Measurements from ENCODE around the gene DNAJB7. TPM values are rescaled to one million over a fixed set of nuclear protein-coding genes. Genes with fewer than 3 reads are reported as not detected.
A peak's percentile ranks its signal among the peaks of the same experiment; 100 is the strongest.
"Not testable (repeated sequence)": the region's sequence is repeated elsewhere in the genome, so short reads cannot be mapped to it uniquely, and the experiment has no call there.

The DNAJB7 gene
- total RNA-seq, 1 donor from 2014 or later: not detected

DNA sequence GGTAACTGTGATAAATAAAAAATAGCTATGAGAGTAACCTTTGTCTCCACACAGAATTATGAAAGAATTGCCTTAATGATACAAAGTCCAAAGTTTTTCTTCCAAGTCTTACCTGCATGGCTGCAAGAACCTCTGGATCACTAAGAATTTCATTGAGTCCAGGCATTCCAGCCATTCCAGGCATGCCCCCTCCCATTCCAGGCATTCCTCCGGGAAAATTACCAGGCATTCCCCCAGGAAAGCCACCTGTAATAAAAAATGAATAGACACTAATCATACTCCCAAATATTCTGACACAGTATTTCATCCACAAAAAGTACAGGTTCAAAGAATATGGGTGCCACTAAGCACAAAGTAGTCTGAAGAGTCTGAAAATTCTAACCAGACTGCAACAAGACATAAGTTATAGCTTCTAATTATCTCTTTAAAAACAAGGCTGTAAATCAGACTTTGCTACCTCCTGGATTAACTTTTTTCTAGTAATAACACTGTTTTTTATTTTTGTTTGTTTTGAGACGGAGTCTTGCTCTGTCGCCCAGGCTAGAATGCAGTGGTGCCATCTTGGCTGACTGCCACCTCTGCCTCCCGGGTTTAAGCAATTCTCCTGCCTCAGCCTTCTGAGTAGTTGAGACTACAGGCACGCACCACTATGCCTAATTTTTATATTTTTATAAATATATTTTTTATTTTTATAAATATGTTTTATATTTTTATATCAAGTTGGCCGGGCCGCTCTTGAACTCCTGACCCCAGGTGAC, 34.8 kb downstream of the DNAJB7 start:
- no peaks in the 10 kb centered on the region for H3K9me3 Mint-ChIP-seq (ENCODE audit: unreplicated experiment)
- TF ChIP-seq, protein P1, sequence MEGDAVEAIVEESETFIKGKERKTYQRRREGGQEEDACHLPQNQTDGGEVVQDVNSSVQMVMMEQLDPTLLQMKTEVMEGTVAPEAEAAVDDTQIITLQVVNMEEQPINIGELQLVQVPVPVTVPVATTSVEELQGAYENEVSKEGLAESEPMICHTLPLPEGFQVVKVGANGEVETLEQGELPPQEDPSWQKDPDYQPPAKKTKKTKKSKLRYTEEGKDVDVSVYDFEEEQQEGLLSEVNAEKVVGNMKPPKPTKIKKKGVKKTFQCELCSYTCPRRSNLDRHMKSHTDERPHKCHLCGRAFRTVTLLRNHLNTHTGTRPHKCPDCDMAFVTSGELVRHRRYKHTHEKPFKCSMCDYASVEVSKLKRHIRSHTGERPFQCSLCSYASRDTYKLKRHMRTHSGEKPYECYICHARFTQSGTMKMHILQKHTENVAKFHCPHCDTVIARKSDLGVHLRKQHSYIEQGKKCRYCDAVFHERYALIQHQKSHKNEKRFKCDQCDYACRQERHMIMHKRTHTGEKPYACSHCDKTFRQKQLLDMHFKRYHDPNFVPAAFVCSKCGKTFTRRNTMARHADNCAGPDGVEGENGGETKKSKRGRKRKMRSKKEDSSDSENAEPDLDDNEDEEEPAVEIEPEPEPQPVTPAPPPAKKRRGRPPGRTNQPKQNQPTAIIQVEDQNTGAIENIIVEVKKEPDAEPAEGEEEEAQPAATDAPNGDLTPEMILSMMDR (IDR thresholded peaks at IDR 0.05): no peak
- no peak overlapping the region for H3K27ac Mint-ChIP-seq (ENCODE audit: unreplicated experiment)
- DNase-seq (ENCODE audit: extremely low spot score, unreplicated experiment): no peak
- H3K4me3 Mint-ChIP-seq (ENCODE audit: unreplicated experiment): no peak overlapping the region
- H3K27me3 Mint-ChIP-seq (ENCODE audit: unreplicated experiment): no peaks in the 10 kb centered on the region
- no peaks in the 10 kb centered on the region for H3K4me1 Mint-ChIP-seq (ENCODE audit: unreplicated experiment)
- H3K36me3 Mint-ChIP-seq (ENCODE audit: unreplicated experiment): peaks cover 54% of the 10 kb centered on the region

DNA sequence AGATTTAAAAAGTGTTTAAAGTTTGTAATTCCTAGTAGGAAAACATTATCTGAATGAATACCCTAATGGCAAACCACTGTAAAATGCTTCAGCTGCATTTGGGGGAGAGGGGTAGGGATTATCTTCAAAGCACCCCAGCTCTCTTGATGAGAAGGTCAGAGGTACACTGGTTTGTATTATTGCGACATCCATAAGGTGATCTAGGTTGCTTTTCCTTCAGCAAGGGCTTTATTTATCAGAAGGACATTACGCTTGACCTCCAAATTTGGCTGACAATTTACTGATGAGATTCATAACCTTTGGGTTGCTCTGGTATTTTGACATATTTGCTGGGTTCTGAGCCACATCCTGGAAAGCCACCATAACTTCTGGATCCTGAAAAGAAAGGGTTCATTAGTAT, 35.6 kb downstream of the DNAJB7 start:
- H3K36me3 Mint-ChIP-seq (ENCODE audit: unreplicated experiment): peaks cover 50% of the 10 kb centered on the region
- H3K27me3 Mint-ChIP-seq (ENCODE audit: unreplicated experiment); H3K4me3 Mint-ChIP-seq (ENCODE audit: unreplicated experiment); DNase-seq (ENCODE audit: extremely low spot score, unreplicated experiment); H3K4me1 Mint-ChIP-seq (ENCODE audit: unreplicated experiment); H3K9me3 Mint-ChIP-seq (ENCODE audit: unreplicated experiment); H3K27ac Mint-ChIP-seq (ENCODE audit: unreplicated experiment): not testable (repeated sequence)

DNA sequence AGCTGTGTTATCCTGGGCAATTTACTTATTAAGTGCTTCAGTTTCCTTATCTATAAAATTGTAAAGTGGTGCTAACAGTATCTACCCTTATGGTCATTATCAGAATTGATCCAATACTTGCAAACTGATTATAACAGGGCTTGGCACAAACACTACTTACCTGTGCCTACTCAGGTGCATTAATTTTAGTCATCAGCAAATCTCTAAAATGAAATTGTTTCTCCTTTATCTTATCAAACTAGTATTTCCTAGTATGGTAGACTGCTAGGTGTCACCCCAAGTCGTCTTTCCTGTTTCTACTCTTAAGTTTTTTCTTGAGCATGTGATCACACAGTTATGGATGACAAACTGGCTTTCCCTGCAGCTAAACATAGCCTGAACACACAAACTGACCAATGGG, 38.5 kb downstream of the DNAJB7 start:
- TF ChIP-seq, protein P1 (IDR thresholded peaks at IDR 0.05): no peak
- H3K27me3 Mint-ChIP-seq (ENCODE audit: unreplicated experiment): no peaks in the 10 kb centered on the region
- DNase-seq (ENCODE audit: extremely low spot score, unreplicated experiment): no peak
- H3K27ac Mint-ChIP-seq (ENCODE audit: unreplicated experiment): no peak overlapping the region
- no peaks in the 10 kb centered on the region for H3K9me3 Mint-ChIP-seq (ENCODE audit: unreplicated experiment)
- H3K4me1 Mint-ChIP-seq (ENCODE audit: unreplicated experiment): peaks cover 14% of the 10 kb centered on the region
- H3K36me3 Mint-ChIP-seq (ENCODE audit: unreplicated experiment): peaks cover 30% of the 10 kb centered on the region
- no peak overlapping the region for H3K4me3 Mint-ChIP-seq (ENCODE audit: unreplicated experiment)

DNA sequence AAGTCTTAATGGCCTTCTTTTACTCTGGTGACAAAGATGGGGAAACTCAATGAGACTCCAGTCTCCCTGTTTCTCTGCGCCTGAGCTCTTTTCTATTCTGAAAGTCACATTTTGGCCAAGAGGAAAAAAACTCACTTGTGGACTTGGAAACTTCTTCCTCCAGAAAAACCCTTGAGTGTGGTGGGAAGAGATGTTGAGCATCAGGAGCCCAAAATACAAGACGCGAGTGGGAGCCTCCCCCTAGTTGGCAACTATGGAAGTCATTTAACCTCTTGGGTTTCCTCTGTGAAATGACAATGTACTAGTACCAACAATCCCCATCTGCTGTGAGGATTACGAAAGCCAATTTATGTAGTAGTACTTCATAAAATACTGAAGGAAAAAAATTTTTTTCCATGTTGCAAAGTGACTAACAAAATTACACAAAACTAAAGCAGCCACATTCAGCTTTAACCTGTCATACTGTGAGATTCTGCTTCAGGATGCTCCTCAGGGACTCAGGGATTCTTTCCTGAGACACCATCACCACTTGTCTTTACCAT, 42.2 kb downstream of the DNAJB7 start:
- no peaks in the 10 kb centered on the region for H3K9me3 Mint-ChIP-seq (ENCODE audit: unreplicated experiment)
- peak overlapping the region; percentile 89 for H3K27ac Mint-ChIP-seq (ENCODE audit: unreplicated experiment)
- H3K36me3 Mint-ChIP-seq (ENCODE audit: unreplicated experiment): peaks cover 7% of the 10 kb centered on the region
- no peaks in the 10 kb centered on the region for H3K27me3 Mint-ChIP-seq (ENCODE audit: unreplicated experiment)
- DNase-seq (ENCODE audit: extremely low spot score, unreplicated experiment): no peak
- peak overlapping the region; percentile 98 for H3K4me3 Mint-ChIP-seq (ENCODE audit: unreplicated experiment)
- TF ChIP-seq, protein P1 (IDR thresholded peaks at IDR 0.05): no peak
- H3K4me1 Mint-ChIP-seq (ENCODE audit: unreplicated experiment): peaks cover 29% of the 10 kb centered on the region

DNA sequence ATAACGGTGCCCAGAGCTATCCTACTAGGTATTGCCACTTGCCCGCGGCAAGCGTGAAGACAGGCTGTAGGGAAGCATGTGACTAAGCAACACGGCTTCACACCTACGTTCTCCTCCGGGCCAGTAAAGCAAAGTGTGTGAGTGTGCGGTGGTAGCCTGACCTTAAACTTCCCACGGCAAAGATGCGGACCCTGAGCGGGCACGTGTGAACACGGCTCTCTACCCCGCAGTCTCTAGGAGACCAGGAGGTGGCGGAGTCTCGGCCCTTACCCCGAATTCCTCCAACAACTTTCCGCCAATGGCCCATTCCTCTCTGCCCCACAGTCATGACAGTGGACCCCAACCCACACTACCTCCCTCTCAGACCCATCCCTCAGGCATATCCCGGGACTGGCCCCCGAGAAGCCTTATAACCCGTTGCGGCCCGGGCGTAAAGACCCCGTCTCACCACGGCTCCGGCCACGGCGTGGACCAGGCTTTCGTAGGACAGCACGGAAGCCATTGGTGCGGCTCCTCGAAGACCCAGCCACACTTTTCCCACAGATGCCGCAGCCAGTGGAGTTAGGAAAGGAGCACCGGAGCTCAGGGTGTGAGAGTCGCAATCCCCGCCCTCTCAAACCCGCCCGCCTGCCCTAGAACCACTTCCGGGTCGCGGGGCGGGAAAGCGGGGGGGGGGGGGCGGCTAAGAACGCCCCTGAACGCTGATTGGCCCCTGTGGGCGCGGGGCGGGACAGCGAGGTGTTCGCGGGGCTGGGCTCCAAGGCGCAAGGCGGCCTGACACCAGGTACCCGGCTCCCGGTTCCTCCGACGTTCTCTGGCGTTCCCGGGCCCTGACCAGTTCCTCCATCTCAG, 42.9 kb downstream of the DNAJB7 start, which contains the start of gene SLC25A17:
Gene SLC25A17, minus strand, starts transcription at position 600 of the 852 bp plus-strand sequence. Its CDS starts 98 bp downstream, at position 502.
- Mint-ChIP-seq H3K4me3 (ENCODE audit: unreplicated experiment) (peak within 1 kb of the TSS; percentile 98), H3K27ac (ENCODE audit: unreplicated experiment) (peak within 1 kb of the TSS; percentile 89), H3K9me3 (ENCODE audit: unreplicated experiment) (no peaks in the 10 kb centered on the region), H3K4me1 (ENCODE audit: unreplicated experiment) (peaks cover 29% of the 10 kb centered on the region), H3K36me3 (ENCODE audit: unreplicated experiment) (peaks cover 6% of the 10 kb centered on the region), H3K27me3 (ENCODE audit: unreplicated experiment) (no peaks in the 10 kb centered on the region)
- DNase-seq (ENCODE audit: extremely low spot score, unreplicated experiment): peak; percentile 93
- TF ChIP-seq, protein P1 (IDR thresholded peaks at IDR 0.05): peak; percentile 58
